Measurements from ENCODE around the gene ZNF536. TPM values are rescaled to one million over a fixed set of nuclear protein-coding genes. Genes with fewer than 3 reads are reported as not detected.

Gene ZNF536
- total RNA-seq, 1 donor from 2014 or later, result 0.43 TPM

GRCh38 chr19:30577551-30578105, 205.4 kb downstream of the ZNF536 start:
- H3K27me3 Mint-ChIP-seq (ENCODE audit: low read depth, unreplicated experiment), result peaks cover 28% of the 10 kb centered on the region
- no peak overlapping the region for H3K9ac ChIP-seq (ENCODE audit: low read length)
- no peak overlapping the region for H3K4me3 ChIP-seq (ENCODE audit: insufficient read depth, low read depth, low read length)
- TF ChIP-seq CTCF (IDR thresholded peaks at IDR 0.05; ENCODE audit: insufficient read depth, low read depth, low read length) (no peak), EZH2 (IDR thresholded peaks at IDR 0.05; ENCODE audit: insufficient read depth, low read length) (no peak)
- H3K79me2 ChIP-seq (ENCODE audit: insufficient read depth, low read length), result no peaks in the 10 kb centered on the region
- no peaks in the 10 kb centered on the region for H3K36me3 Mint-ChIP-seq (ENCODE audit: low read depth, unreplicated experiment)
- H4K20me1 ChIP-seq (ENCODE audit: insufficient read depth, low read length), result no peaks in the 10 kb centered on the region
- FAIRE-seq (no peak), DNase-seq (ENCODE audit: low read depth) (no peak)
- H3K36me3 ChIP-seq (ENCODE audit: insufficient read depth, low read length), result no peaks in the 10 kb centered on the region
- H3K4me1 Mint-ChIP-seq (ENCODE audit: low read depth, unreplicated experiment), result no peaks in the 10 kb centered on the region
- no peaks in the 10 kb centered on the region for H3K4me1 ChIP-seq (ENCODE audit: insufficient read depth, low read length)
- H3K9me3 Mint-ChIP-seq (ENCODE audit: unreplicated experiment), result peaks cover 2% of the 10 kb centered on the region
- H3K27me3 ChIP-seq (ENCODE audit: insufficient read depth, low read length), result no peaks in the 10 kb centered on the region
- H3K4me2 ChIP-seq (ENCODE audit: low read length), result no peak overlapping the region
- no peak overlapping the region for H2AFZ ChIP-seq (ENCODE audit: low read depth, low read length)
- no peak overlapping the region for H3K27ac ChIP-seq (ENCODE audit: low read depth, low read length)
- peaks cover 3% of the 10 kb centered on the region for H3K9me3 ChIP-seq (ENCODE audit: insufficient read depth, low read depth, low read length)
- no peak overlapping the region for H3K27ac Mint-ChIP-seq (ENCODE audit: unreplicated experiment)
- H3K4me3 Mint-ChIP-seq (ENCODE audit: unreplicated experiment), result no peak overlapping the region

GRCh38 chr19:30579419-30579818, 207.2 kb downstream of the ZNF536 start:
- H3K79me2 ChIP-seq (ENCODE audit: insufficient read depth, low read length), result no peaks in the 10 kb centered on the region
- FAIRE-seq (no peak), DNase-seq (ENCODE audit: low read depth) (no peak)
- no peak for TF ChIP-seq CTCF (IDR thresholded peaks at IDR 0.05; ENCODE audit: insufficient read depth, low read depth, low read length)
- TF ChIP-seq EZH2 (IDR thresholded peaks at IDR 0.05; ENCODE audit: insufficient read depth, low read length), result no peak
- no peak overlapping the region for H3K9ac ChIP-seq (ENCODE audit: low read length)
- H3K4me3 Mint-ChIP-seq (ENCODE audit: unreplicated experiment), result no peak overlapping the region
- H3K27ac ChIP-seq (ENCODE audit: low read depth, low read length), result no peak overlapping the region
- H3K36me3 Mint-ChIP-seq (ENCODE audit: low read depth, unreplicated experiment), result no peaks in the 10 kb centered on the region
- H3K27me3 ChIP-seq (ENCODE audit: insufficient read depth, low read length), result no peaks in the 10 kb centered on the region
- no peak overlapping the region for H2AFZ ChIP-seq (ENCODE audit: low read depth, low read length)
- peaks cover 41% of the 10 kb centered on the region for H3K27me3 Mint-ChIP-seq (ENCODE audit: low read depth, unreplicated experiment)
- H3K4me1 ChIP-seq (ENCODE audit: insufficient read depth, low read length), result no peaks in the 10 kb centered on the region
- H3K9me3 Mint-ChIP-seq (ENCODE audit: unreplicated experiment), result peaks cover 2% of the 10 kb centered on the region
- H3K9me3 ChIP-seq (ENCODE audit: insufficient read depth, low read depth, low read length), result peaks cover 3% of the 10 kb centered on the region
- H3K4me3 ChIP-seq (ENCODE audit: insufficient read depth, low read depth, low read length), result no peak overlapping the region
- H3K27ac Mint-ChIP-seq (ENCODE audit: unreplicated experiment), result no peak overlapping the region
- no peaks in the 10 kb centered on the region for H3K36me3 ChIP-seq (ENCODE audit: insufficient read depth, low read length)
- no peak overlapping the region for H3K4me2 ChIP-seq (ENCODE audit: low read length)
- no peaks in the 10 kb centered on the region for H3K4me1 Mint-ChIP-seq (ENCODE audit: low read depth, unreplicated experiment)
- H4K20me1 ChIP-seq (ENCODE audit: insufficient read depth, low read length), result no peaks in the 10 kb centered on the region

GRCh38 chr19:30580673-30581072, 208.5 kb downstream of the ZNF536 start:
- H3K27ac Mint-ChIP-seq (ENCODE audit: unreplicated experiment), result no peak overlapping the region
- no peaks in the 10 kb centered on the region for H3K36me3 ChIP-seq (ENCODE audit: insufficient read depth, low read length)
- no peak for FAIRE-seq
- H3K9me3 Mint-ChIP-seq (ENCODE audit: unreplicated experiment), result peaks cover 2% of the 10 kb centered on the region
- H3K27me3 ChIP-seq (ENCODE audit: insufficient read depth, low read length), result no peaks in the 10 kb centered on the region
- no peak overlapping the region for H2AFZ ChIP-seq (ENCODE audit: low read depth, low read length)
- H3K79me2 ChIP-seq (ENCODE audit: insufficient read depth, low read length), result no peaks in the 10 kb centered on the region
- DNase-seq (ENCODE audit: low read depth), result no peak
- H3K9me3 ChIP-seq (ENCODE audit: insufficient read depth, low read depth, low read length), result peaks cover 3% of the 10 kb centered on the region
- no peak overlapping the region for H3K27ac ChIP-seq (ENCODE audit: low read depth, low read length)
- H3K4me1 Mint-ChIP-seq (ENCODE audit: low read depth, unreplicated experiment), result no peaks in the 10 kb centered on the region
- no peak overlapping the region for H3K4me3 Mint-ChIP-seq (ENCODE audit: unreplicated experiment)
- H3K36me3 Mint-ChIP-seq (ENCODE audit: low read depth, unreplicated experiment), result no peaks in the 10 kb centered on the region
- no peaks in the 10 kb centered on the region for H3K4me1 ChIP-seq (ENCODE audit: insufficient read depth, low read length)
- no peak overlapping the region for H3K4me2 ChIP-seq (ENCODE audit: low read length)
- H3K9ac ChIP-seq (ENCODE audit: low read length), result no peak overlapping the region
- no peak overlapping the region for H3K4me3 ChIP-seq (ENCODE audit: insufficient read depth, low read depth, low read length)
- H3K27me3 Mint-ChIP-seq (ENCODE audit: low read depth, unreplicated experiment), result peaks cover 47% of the 10 kb centered on the region
- TF ChIP-seq EZH2 (IDR thresholded peaks at IDR 0.05; ENCODE audit: insufficient read depth, low read length), result no peak
- TF ChIP-seq CTCF (IDR thresholded peaks at IDR 0.05; ENCODE audit: insufficient read depth, low read depth, low read length), result no peak
- no peaks in the 10 kb centered on the region for H4K20me1 ChIP-seq (ENCODE audit: insufficient read depth, low read length)

Data from astrocyte (in vitro differentiated cells and primary cell).